GM21360 (cell line): ENCODE data around the gene PGAP1.

Experiments used
- ATAC-seq: cut with Tn5 transposase; IDR thresholded peaks from one replicate; pipeline ENCODE4 v1.9.1; 2021; ENCODE audit warnings: mild to moderate bottlenecking, moderate library complexity; ENCODE audit not compliant: unreplicated experiment

The PGAP1 gene

GRCh38 chr2:196804381-196804780 lies 122.1 kb downstream of the PGAP1 start:
- ATAC-seq = no peak

- ATAC-seq = no peak
Measured at GRCh38 chr2:196802401-196802800, 124.1 kb downstream of the PGAP1 start.

- no peak for ATAC-seq
Measured at GRCh38 chr2:196801674-196802261, 124.7 kb downstream of the PGAP1 start.

DNA sequence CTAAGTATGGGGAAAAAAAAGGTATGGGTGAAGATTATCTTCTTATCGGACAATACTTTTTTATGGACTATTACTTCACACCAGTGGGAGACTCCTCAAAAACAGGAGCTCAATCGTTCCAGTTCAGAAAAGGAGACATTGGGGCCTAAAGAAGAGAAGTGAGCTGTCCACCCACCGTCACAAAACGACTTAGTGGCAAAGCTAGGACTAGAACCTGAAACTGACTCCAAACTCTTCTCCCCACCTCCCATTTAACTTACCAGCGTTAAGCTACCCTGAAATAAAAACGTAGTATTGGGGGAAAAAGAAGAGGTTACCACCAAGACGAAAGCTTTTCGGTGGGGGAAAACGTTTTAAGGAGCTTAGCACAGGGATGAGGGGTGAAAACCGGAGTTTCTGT lies 127.5 kb downstream of the PGAP1 start:
- peak; percentile 5 for ATAC-seq

GRCh38 chr2:196792865-196793264 lies 133.6 kb downstream of the PGAP1 start:
- no peak for ATAC-seq

GRCh38 chr2:196783431-196784094 lies 142.9 kb downstream of the PGAP1 start:
- no peak for ATAC-seq
